Fibroblast of lung (primary cell): ENCODE data around the gene DCTN2.

Experiments used
- CTCF ChIP-seq, 2 donors: IDR thresholded peaks in 1 of 2; conservative IDR thresholded peaks in 1 of 2; 1 replicate in 1 of 2; 2 replicates in 1 of 2; pipeline ENCODE4 v1.5.1; 2011 to 2012; ENCODE audit warnings: low read length in 2 of 2, control low read depth in 1 of 2, inconsistent platforms in 1 of 2, low read depth in 1 of 2, mild to moderate bottlenecking in 1 of 2
- EZH2 ChIP-seq: IDR thresholded peaks from 2 replicates; pipeline ENCODE4 v1.5.1; 2012; ENCODE audit warnings: low read length, control low read depth, mild to moderate bottlenecking; ENCODE audit errors: missing control alignments

GRCh38 chr12:57568838-57569237 lies 21.8 kb upstream of the DCTN2 start:
- TF ChIP-seq CTCF (conservative IDR thresholded peaks at IDR 0.05 in 1 of 2, IDR thresholded peaks at IDR 0.05 in 1 of 2; ENCODE audit: low read depth in 1 of 2, low read length in 2 of 2) (no peak), EZH2 (no peak)
